WI38 (cell line): Measurements from ENCODE around the gene SAMD4A.
A peak's percentile ranks its signal among the peaks of the same experiment; 100 is the strongest.

ENCODE experiments used
- H3K4me3 ChIP-seq: 2 replicates; pipeline ENCODE4 v1.5.1; 2011; ENCODE audit warnings: low read depth, mild to moderate bottlenecking, control low read depth, low read length
- CTCF ChIP-seq: IDR thresholded peaks from 2 replicates; pipeline ENCODE4 v1.5.1; 2012; ENCODE audit warnings: low read depth, mild to moderate bottlenecking, control low read depth, low read length

Gene SAMD4A

GRCh38 chr14:54625112-54625511 is 58.2 kb downstream of the SAMD4A start:
- TF ChIP-seq CTCF: no peak
- H3K4me3 ChIP-seq: peak overlapping the region; percentile 25; the same call in 1 of the 2 replicates

GRCh38 chr14:54627219-54627539 is 60.3 kb downstream of the SAMD4A start:
- peak overlapping the region; percentile 37 for H3K4me3 ChIP-seq
- TF ChIP-seq CTCF: no peak

- TF ChIP-seq CTCF: no peak
- H3K4me3 ChIP-seq: peak overlapping the region; percentile 37
These were observed 60.8 kb downstream of the SAMD4A start for GRCh38 chr14:54627540-54628363.

GRCh38 chr14:54629183-54629582 is 62.3 kb downstream of the SAMD4A start:
- no peak for TF ChIP-seq CTCF
- H3K4me3 ChIP-seq: no peak overlapping the region

GRCh38 chr14:54629635-54630360 is 62.9 kb downstream of the SAMD4A start:
- no peak for TF ChIP-seq CTCF
- no peak overlapping the region for H3K4me3 ChIP-seq

- no peak overlapping the region for H3K4me3 ChIP-seq
- TF ChIP-seq CTCF: no peak
These were observed 64.1 kb downstream of the SAMD4A start for GRCh38 chr14:54631016-54631415.

GRCh38 chr14:54632452-54632851 is 65.5 kb downstream of the SAMD4A start:
- no peak for TF ChIP-seq CTCF
- no peak overlapping the region for H3K4me3 ChIP-seq
